ENCODE measurements around the gene ZNF804A.
"Not testable (repeated sequence)": the region's sequence is repeated elsewhere in the genome, so short reads cannot be mapped to it uniquely, and the experiment has no call there.

ZNF804A gene

DNA sequence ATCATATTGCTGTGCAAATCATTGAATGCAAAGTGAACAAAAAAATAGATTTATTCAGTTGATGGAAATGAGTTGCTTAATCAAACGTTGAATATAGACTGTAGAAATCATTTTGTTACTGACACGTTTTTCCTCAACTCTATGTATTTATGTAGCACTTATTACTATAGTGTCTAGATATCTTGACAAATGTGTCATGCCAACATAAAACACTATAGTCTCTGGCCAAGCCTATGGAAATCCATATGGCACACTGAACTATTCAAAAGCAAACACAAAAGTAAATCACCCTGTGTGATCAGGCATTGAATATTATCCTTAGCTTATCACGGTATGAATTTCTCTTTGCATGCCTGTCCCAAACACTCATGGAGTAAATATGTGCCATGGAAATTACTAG lies 131.3 kb downstream of the ZNF804A start:
- no peak for DNase-seq

DNA sequence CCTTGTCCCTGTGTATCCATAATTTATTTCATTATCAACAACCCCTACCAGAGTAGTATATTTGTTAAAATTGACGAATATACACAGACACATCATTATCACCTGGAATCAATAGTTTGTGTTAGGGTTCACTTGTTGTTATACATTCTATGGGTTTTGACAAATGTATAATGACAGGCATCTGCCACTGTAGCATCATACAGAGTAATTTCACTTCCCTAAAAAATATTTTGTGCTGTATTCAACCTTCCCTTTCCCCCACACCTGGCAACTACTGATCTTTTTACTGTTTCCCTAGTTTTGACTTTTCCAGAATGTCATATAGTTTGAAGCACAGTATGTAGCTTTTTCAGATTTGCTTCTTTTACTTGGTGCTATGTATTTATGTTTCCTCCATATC lies 132.0 kb downstream of the ZNF804A start:
- no peak for DNase-seq

DNA sequence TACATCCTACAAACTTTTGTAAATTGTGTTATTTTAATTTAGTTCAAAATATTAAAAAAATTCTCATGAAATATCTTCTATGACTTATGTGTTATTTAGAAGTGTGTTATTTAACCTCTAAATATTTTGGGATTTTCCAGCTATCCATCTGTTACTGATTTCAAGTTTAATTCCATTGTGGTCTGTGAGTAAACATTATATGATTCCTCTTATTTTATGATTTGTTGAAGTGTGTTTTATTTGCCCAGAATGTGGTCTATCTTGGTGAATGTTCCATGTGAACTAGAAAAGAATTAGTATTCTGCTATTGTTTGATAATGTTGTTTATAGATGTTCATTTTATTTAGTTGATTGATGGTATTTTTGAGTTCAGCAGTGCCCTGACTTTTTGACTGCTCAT lies 136.0 kb downstream of the ZNF804A start:
- DNase-seq: no peak

DNA sequence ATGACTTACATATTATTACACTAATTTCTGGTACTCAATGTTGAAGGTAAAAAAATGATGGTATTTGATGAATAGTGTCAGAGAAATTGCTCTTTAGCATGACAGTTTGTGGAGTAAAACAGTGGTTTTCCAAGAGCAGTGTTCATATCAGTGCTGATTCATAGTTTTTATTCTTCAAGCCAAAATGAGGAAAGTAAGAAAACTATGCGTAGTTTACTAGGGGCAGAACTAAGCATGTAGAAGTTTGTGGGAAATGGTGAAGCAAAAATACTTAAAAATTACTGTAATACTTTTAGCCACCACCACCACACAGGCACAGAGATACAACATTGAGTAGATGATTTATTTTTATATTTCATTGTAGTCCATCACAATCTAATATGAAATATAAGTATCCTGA lies 137.3 kb downstream of the ZNF804A start:
- no peak for DNase-seq

DNA sequence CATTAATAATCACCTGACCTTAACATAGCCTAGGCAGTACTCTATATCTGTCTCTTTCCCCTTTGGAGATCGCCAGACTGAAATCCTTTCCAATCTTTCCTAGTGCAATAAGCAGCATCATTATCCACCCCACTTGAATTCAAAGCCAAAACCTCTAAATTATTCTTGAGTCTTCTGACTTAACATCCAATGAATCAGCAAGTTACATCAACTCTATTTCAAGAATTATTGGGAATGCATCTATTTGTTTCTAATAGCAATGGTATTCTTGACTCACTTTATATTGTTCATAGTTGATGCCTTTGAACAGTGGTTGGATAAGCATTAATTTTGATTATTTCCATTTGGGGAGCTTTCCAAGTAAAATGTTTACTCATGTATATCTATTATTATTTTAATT lies 144.8 kb downstream of the ZNF804A start:
- DNase-seq: no peak

DNA sequence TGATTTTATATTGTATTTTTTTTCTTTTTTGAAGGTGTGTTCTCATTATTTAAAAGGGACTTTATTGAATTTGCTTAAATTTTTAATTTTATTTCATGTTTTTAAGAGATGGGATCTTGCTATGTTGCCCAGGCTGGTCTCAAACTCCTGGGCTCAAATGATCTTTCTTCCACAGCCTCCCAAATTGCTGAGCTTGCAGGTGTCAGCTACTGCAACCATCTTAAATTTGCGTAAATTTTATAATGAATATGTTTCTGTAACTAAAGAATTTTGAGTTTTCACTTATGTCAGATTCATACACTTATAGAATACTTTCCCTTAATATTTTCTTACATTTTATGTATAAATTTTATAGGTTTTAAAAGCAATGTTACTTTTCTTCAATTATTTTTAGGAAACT lies 157.8 kb downstream of the ZNF804A start:
- DNase-seq: no peak

DNA sequence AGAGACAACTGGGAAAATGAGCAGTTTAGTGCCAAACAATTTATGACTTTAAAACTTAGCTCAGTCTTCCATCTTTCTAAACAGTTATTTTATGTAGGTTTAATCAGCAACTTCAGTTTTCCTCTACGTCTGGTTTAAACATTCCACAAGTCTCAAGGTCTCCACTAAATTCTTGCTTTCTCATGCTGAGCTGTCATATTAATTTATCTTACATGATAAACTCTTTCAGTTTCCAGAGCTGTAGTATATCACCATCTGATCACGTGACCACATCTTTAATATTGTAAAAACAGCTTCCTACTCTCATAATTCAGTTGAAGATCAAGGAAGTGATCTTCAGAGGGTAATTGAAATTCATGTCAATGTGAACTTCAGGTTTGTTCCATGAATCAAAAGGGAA lies 158.6 kb downstream of the ZNF804A start:
- DNase-seq: no peak

DNA sequence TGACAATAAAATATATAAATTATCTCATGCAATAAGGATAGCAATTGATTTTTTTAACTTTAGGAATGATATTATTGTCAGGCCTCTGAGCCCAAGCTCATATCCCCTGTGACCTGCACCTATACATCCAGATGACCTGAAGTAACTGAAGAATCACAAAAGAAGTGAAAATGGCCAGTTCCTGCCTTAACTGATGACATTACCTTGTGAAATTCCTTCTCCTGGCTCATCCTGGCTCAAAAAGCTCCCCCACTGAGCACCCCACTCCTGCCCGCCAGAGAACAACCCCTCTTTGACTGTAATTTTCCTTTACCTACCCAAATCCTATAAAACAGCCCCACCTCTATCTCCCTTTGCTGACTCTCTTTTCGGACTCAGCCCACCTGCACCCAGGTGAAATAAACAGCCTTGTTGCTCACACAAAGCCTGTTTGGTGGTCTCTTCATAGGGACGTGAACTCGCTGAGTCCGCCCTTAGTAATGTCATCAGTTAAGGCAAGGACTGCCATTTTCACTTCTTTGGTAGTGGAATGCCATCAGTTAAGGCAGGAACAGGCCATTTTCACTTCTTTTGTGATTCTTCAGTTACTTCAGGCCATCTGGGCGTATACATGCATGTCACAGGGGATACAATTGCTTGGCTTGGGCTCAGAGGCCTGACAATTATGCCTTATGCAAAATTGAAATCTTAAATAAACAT lies 161.4 kb downstream of the ZNF804A start:
- not testable (repeated sequence) for DNase-seq

DNA sequence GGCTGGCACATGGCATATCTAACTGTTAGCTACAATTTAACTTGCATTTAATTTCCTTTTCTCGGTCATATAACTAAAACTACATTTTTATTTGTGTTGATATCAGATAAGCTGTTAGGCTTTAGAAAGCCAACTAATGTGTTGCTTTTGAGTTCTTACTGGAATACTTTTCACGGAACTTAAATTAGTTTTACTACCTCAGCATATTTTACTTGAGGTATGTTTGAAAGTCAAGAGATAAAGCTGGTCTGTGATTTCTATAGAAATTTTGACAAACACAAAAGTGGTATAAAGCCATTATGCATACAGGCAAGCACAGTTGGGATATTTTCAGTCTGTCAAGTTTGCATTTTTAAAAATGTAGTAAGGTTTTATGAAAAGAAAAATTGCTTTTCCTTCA lies 162.6 kb downstream of the ZNF804A start:
- DNase-seq: no peak

DNA sequence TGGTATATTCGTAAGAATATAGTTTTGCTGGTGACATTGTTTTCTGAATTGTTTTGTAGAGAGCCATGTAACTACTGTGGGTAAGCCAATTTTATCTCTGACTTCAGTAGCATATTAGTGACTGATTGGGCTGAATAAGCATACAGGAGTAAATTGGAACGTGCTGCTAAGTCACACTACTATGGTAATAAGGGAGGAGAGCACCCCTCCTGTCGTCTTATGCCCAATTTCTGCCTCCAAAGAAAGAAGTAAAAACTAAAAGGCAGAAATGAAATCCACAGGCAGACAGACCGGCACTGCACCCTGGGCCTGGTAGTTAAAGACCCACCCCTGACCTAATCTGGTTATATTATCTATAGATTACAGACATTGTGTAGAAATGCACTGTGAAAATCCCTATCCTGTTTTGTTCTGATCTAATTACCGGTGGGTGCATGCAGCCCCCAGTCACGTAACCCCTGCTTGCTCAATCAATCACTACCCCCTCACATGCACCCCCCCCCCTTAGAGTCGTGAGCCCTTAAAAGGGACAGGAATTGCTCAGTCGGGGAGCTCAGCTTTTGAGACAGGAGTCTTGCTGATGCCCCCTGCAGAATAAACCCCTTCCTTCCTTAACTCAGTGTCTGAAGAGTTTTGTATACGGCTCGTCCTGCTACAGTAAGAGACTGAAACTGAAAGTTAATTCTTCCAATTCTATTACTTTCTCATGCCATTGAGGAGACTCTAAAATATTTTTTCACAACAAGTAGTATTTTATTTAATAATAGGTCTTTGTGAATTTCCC lies 167.0 kb downstream of the ZNF804A start:
- DNase-seq: no peak

DNA sequence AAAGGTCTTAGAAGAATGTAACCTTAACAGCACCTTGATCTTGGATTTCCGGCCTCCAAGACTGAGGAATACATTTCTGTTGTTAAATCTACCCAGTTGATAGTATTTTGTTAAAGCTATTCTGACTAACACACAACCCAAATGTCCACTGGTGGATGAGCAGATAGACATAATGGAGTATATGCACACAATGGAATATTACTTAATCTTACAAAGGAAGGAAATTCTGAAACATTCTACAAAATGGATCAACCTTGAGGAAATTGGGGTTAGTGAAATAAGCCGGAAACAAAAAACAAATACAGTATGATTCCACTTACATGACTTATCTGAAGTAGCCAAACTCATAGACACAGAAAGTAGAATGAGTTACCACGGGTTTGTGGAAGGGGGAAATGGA lies 168.7 kb downstream of the ZNF804A start:
- no peak for DNase-seq

DNA sequence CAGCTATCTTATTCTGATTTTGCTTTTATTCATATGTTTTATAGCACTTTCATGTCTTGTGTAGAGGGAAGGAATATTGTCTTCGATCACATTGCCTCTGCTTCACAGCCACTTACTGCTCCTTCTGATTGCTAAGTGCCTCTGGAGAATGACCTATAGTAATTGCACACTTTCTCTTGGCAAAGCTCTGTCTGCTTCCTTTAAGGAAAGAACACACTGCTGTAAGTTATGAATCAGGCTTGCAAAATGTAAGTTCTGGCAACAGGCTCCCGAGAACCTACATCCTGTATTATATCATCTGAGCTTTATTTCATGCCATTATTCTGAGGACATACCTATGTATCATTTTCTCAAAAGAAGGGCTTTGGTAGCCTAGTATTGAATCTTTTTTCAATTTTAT lies 170.7 kb downstream of the ZNF804A start:
- DNase-seq: no peak

DNA sequence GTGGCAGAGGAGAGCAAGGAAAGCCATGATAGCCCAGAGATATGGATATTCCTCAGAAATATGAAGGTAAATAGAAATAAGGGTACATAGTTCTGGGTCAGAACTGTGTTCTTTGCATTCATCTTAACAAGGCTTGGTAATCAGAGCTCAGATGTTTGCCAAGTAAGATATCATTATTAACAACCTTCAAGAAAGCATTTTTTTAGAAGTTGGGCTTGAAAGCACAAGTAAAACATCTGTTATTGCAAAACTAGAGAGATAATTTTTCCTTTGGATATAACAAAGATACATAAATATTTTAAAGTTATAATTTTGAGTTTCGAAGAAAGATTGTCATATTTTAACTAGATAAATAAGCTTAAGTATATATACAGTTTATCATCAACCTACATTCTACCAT lies 171.4 kb downstream of the ZNF804A start:
- DNase-seq: no peak

DNA sequence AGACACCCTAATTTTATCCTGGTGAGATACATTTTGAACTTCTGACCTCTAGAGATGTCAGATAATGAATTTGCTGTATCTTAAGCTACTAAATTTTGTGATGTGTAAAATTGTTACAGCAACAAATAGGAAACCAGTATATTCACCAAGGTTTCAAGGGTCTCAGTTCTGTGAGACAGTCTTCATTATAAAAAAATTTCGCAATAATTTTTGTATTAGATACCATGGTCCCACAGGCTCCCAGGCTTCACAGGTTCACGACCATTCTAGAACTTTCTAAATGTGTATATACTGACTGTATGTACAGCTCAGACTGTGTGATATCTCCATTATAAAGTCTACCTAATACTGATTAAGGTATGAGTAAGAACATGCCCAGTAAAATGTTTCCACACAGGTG lies 181.4 kb downstream of the ZNF804A start:
- DNase-seq: no peak

DNA sequence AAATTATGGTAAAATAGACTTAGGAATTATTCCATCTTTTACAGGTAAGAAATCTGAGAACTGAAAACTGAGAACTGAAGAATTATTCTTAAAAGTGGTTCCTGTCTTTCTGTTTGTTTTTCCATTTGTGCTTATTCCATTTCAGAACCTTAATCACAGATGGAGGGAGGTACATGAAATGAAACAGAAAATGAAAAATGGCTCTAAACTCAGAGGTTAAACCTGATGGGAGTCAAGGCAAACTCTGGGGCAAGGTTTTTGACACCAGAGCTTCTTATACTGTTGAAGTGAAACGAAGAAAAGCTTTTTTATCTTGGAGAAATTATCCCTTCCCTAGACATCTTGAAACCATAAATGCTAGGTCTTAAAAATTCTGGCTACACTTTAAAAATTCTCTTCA lies 182.1 kb downstream of the ZNF804A start:
- DNase-seq: no peak

DNA sequence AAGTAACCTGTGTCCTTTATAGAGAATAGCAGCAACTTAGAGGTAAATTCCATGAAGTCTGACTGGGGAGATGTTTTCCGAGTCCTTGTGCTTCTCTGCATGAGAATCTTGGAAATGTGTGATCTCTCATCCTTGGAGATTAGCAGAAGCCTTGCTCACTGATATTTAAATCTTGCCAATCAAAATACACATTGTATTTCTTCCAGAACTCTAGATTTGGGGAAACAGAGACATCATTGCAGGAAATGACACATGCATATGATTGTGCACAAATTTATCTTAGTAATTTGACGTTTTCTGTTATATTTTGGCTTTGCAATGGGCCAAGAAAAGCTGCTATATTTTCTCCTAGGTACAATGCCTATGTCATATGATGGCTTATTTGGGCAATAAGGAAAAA lies 182.6 kb downstream of the ZNF804A start:
- DNase-seq: no peak

DNA sequence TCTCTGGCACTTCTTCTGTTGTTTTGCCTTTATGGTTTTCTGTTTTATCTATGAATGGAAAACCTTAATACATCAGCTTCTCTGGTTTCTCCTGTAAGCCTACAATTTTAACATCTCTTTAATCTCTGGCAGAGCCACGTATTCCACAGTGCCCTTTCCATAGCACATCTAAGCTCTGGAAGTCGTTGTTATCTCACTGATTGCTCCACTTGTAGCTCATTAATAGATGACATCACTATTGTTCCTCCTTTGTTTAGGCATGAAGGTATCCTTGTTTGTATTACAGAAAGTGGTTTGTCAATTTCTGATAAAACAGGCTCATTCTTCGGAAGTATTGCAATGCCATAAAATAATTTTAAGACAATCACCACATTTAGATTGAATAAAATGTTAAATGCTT lies 185.2 kb downstream of the ZNF804A start:
- no peak for DNase-seq

DNA sequence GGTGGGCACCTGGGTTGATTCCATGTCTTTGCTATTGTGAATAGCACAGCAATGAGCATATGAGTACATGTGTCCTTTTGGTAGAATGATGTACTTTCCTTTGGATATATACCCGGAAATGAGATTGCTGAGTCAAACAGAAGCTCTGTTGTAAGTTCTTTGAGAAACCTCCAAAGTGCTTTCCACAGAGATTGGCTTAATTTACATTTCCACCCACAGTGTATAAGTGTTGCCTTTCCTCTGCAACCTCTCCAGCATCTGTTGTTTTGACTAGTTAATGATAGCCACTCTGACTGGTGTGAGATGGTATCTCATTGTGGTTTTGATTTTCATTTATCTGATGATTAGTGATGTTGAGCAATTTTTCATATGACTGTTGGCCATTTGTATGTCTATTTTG lies 194.8 kb downstream of the ZNF804A start:
- DNase-seq: no peak

DNA sequence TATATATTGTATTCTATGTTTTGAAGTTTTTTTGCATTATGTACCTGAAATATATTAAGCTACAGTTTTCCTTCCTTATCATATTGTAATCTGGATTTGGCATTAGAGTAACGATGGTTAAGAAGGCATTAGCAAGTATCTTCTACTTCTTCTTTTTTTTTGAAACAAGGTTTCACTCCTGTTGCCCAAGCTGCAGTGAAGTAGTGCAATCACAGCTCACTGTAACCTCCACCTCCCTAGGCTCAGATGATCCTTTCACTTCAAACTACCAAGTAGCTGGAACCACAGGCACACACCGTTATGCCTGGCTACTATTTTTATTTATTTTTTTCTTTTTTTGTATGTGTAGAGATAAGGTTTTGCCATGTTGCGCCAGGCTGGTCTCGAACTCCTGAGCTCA lies 201.1 kb downstream of the ZNF804A start:
- DNase-seq: no peak

DNA sequence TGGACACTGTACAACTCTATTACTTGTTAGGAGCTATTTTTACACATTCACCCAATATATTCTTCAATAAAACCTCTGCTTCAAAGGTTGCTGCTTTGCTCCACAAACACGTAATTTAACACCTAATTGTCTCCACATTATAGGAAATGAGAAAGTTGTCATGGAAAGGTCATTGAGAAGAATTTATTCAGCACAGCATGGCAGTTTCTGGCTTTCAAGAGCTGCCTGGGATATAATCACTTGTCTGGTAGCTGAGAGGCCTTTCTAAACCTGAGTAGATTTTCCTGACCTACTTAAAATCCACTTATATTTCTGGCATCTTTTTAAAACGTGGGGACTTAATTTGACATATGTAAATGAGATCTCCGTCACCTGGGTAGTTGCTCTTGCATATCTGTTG lies 216.1 kb downstream of the ZNF804A start:
- DNase-seq: no peak

DNA sequence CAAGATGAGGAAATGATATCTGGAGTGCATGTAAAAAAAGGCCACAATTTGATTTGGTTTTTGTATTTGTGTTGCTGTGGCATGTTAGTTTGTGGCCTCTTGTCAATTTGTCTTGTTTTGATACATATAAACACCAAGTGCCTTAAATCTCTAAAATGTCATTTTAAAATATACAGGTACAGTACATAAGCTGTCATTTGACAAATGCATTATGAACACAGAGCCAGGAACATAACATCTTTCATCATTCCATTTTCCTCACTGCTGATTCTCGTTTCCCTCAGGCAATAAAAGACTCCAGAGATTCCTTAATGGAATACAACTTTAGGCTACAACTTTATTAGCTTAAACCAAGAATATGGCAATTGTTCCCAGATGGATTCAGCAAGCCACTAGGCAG lies 217.5 kb downstream of the ZNF804A start:
- no peak for DNase-seq

DNA sequence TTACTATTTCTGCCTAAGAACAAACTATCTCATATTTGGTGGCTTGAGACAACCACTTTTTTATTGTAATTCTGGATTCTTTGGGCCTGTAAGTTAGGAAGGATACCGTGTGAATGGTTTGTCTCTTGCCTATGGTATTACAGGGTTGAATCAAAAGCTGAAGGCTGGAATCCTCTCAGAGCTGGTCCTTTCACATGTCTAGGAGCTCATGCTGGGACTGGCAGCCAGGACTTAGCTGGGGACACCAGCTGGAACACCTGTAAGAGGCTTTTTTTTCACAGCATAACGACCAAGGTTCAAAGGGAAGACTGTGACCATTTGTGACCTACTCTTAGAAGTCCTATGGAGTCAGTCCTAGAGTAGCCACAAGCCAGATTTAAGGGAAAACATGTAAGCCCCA lies 226.3 kb downstream of the ZNF804A start:
- DNase-seq: no peak

DNA sequence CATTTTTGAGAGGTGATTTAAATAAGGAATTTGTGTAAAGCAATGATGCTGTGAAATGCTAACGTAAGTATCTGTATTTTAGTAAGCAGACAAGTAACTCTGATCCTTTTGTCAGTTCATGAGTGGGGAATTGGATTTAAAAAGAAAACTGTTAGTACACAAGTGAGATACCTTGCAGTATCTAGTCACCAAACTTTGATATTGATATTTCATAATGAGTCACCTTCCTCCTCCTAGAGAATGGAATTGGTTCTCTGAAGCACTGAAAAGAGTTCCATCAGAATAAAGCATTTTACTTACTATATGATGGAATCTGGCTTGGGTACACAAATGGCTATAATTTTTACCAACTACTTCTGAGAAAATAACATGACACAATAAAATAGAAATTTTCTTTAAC lies 232.2 kb downstream of the ZNF804A start:
- DNase-seq: no peak

DNA sequence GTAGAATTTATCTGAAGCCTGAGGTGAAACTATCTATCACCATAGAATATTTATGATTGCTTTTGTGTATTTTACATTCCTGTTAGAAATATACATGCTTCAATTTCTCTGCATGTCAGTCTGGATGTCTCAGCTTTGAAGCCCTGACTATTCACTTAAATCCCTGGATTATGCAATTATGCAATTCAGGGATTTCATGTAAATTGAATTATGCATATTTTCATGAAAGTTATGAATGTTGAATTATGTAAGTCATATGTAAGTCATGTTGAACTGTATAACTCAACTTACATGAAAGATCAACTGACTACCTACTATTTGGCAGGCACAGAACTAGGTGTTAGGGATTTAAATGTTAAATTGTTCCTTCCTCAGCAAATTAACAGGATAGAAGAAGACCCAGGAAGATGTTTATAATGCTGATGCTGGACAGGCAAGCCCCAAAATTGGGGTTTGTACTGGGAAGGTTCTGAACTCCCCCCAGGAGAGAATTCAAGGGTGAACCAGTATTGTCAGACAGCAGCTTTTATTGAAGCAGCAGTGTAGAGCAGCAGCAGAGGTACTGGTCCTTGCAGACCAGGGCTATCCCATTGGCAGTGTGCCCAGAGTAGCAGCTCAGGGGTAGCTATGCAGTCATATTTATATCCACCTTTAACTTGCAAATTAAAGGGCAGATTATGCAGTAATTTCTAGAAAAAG lies 236.5 kb downstream of the ZNF804A start:
- no peak for DNase-seq

Measured in CD4-positive, alpha-beta T cell treated with Interleukin-17A for 1 hour (primary cell).